SK-N-SH (cell line): ENCODE measurements around the gene HUS1. TPM values are rescaled to one million over a fixed set of nuclear protein-coding genes. Genes with fewer than 3 reads are reported as not detected.
A peak's percentile ranks its signal among the peaks of the same experiment; 100 is the strongest.

Experiments
- CTCF ChIA-PET: fragments of 300-600, 350-600 bp; formaldehyde crosslinking; extraction: SDS; loops from one replicate; lab custom pipeline; 2021; lab: Yijun Ruan, JAX
- POLR2A ChIA-PET: fragments of 350-600 bp; sonication (Branson Sonifier 250); formaldehyde crosslinking; extraction: SDS; loops from one replicate; lab custom pipeline; 2020; ENCODE audit warnings: antibody characterized with exemption, inconsistent platforms; lab: Yijun Ruan, JAX
- DNase-seq: peaks from one replicate; pipeline ENCODE4 v3.0.0; 2012
- H2AFZ ChIP-seq: fragments of 200-600 bp; sonication (generic); 2 replicates; pipeline ENCODE4 v1.8.1; 2016; ENCODE audit warnings: antibody characterized with exemption, mild to moderate bottlenecking, low read depth
- H3F3A ChIP-seq: fragments of 200-600 bp; sonication (generic); replicated peaks from 2 replicates; pipeline ENCODE3; 2016; ENCODE audit warnings: antibody characterized with exemption, mild to moderate bottlenecking; ENCODE audit not compliant: insufficient read depth
- H3K27ac ChIP-seq, 2 experiments: fragments of 200-500 bp in 1 of 2; fragments of 200-600 bp in 1 of 2; sonication (Bioruptor generic) in 1 of 2; sonication (generic), shearing (Covaris generic) in 1 of 2; 2 replicates each; pipeline versions ENCODE4 v1.5.1 to v1.6.1; 2014 to 2016; ENCODE audit warnings: low read depth in 2 of 2, inconsistent platforms in 1 of 2, low read length in 1 of 2, mild to moderate bottlenecking in 1 of 2, mixed read lengths in 1 of 2
- H3K27me3 ChIP-seq: fragments of 200-600 bp; sonication (generic), shearing (Covaris generic); 2 replicates; pipeline ENCODE4 v1.6.1; 2016; ENCODE audit warnings: mixed run types; ENCODE audit not compliant: insufficient read depth
- H3K36me3 ChIP-seq, 2 experiments: fragments of 200-500 bp in 1 of 2; fragments of 200-600 bp in 1 of 2; sonication (Bioruptor generic) in 1 of 2; sonication (generic) in 1 of 2; replicated peaks in 1 of 2; 2 replicates each; pipeline versions ENCODE3 to v1.5.1; 2014 to 2016; ENCODE audit warnings: low read length in 1 of 2, mild to moderate bottlenecking in 1 of 2; ENCODE audit not compliant: insufficient read depth in 2 of 2, control insufficient read depth in 1 of 2
- H3K4me1 ChIP-seq, 2 experiments: fragments of 200-500 bp in 1 of 2; fragments of 200-600 bp in 1 of 2; sonication (Bioruptor generic) in 1 of 2; sonication (generic), shearing (Covaris generic) in 1 of 2; 2 replicates each; pipeline versions ENCODE4 v1.5.1 to v1.6.1; 2014 to 2016; ENCODE audit warnings: low read depth in 1 of 2, low read length in 1 of 2, mixed run types in 1 of 2; ENCODE audit not compliant: insufficient read depth in 2 of 2, control insufficient read depth in 1 of 2
- H3K4me2 ChIP-seq: fragments of 200-600 bp; sonication (generic), shearing (Covaris generic); 2 replicates; pipeline ENCODE4 v1.6.1; 2017; ENCODE audit warnings: mixed run types
- H3K4me3 ChIP-seq, 2 experiments: fragments of 200-500 bp in 1 of 2; fragments of 200-600 bp in 1 of 2; sonication (Bioruptor generic) in 1 of 2; sonication (generic), shearing (Covaris generic) in 1 of 2; 2 replicates each; pipeline versions ENCODE4 v1.5.1 to v1.8.1; 2014 to 2016; ENCODE audit warnings: low read depth in 2 of 2, inconsistent platforms in 1 of 2, low read length in 1 of 2, mild to moderate bottlenecking in 1 of 2, mixed read lengths in 1 of 2, moderate library complexity in 1 of 2
- H3K79me2 ChIP-seq: fragments of 200-600 bp; sonication (generic); 2 replicates; pipeline ENCODE4 v1.8.1; 2017; ENCODE audit warnings: mild to moderate bottlenecking; ENCODE audit not compliant: insufficient read depth
- H3K9ac ChIP-seq: fragments of 200-600 bp; sonication (generic); 2 replicates; pipeline ENCODE4 v1.6.1; 2017; ENCODE audit warnings: mixed run types
- H3K9me2 ChIP-seq: fragments of 200-600 bp; sonication (generic); 2 replicates; pipeline ENCODE4 v1.6.1; 2017; ENCODE audit warnings: mixed run types
- H3K9me3 ChIP-seq: fragments of 200-600 bp; sonication (generic); 2 replicates; pipeline ENCODE4 v1.6.1; 2017; ENCODE audit warnings: mixed run types, mild to moderate bottlenecking, moderate library complexity
- H4K20me1 ChIP-seq: fragments of 200-600 bp; sonication (generic); 2 replicates; pipeline ENCODE4 v1.6.1; 2017; ENCODE audit warnings: mild to moderate bottlenecking, mixed run types; ENCODE audit not compliant: insufficient read depth
- CTCF ChIP-seq: fragments of 200-600 bp; sonication (generic); IDR thresholded peaks from 2 replicates; pipeline ENCODE4 v1.6.1; 2017; ENCODE audit warnings: antibody characterized with exemption, mild to moderate bottlenecking, moderate library complexity
- FOSL2 ChIP-seq: IDR thresholded peaks from 2 replicates; pipeline ENCODE4 v1.4.0; 2012; ENCODE audit warnings: low read depth, mild to moderate bottlenecking, moderate library complexity, borderline replicate concordance
- FOXJ3 ChIP-seq: sonication (generic); formaldehyde crosslinking; IDR thresholded peaks from 2 replicates; pipeline ENCODE4 v1.5.1; 2020; ENCODE audit warnings: mild to moderate bottlenecking, missing genetic modification reagents
- GATA2 ChIP-seq: sonication (generic); formaldehyde crosslinking; IDR thresholded peaks from 2 replicates; pipeline ENCODE4 v1.5.0; 2020; ENCODE audit warnings: mild to moderate bottlenecking, missing genetic modification reagents
- MEF2A ChIP-seq: IDR thresholded peaks from 2 replicates; pipeline ENCODE4 v1.4.0; 2012; ENCODE audit warnings: low read depth, borderline replicate concordance
- NFIC ChIP-seq: IDR thresholded peaks from 2 replicates; pipeline ENCODE4 v1.4.0; 2012; ENCODE audit warnings: borderline replicate concordance
- PBX3 ChIP-seq: IDR thresholded peaks from 2 replicates; pipeline ENCODE4; 2012
- POLR2AphosphoS5 ChIP-seq: IDR thresholded peaks from 2 replicates; pipeline ENCODE4 v1.6.1; 2012; ENCODE audit warnings: low read depth, low read length
- RAD21 ChIP-seq: IDR thresholded peaks from 2 replicates; pipeline ENCODE4 v1.6.1; 2012; ENCODE audit warnings: mild to moderate bottlenecking, low read length
- RCOR1 ChIP-seq: fragments of 150-350 bp; IDR thresholded peaks from 2 replicates; pipeline ENCODE4 v1.6.1; 2017; ENCODE audit warnings: antibody characterized with exemption, low read length
- REST ChIP-seq: IDR thresholded peaks from 2 replicates; pipeline ENCODE4 v1.6.1; 2012; ENCODE audit warnings: mild to moderate bottlenecking, low read depth, low read length, moderate library complexity
- TAF1 ChIP-seq: IDR thresholded peaks from 2 replicates; pipeline ENCODE4 v1.6.1; 2012; ENCODE audit warnings: low read depth, mild to moderate bottlenecking, low read length, moderate library complexity, borderline replicate concordance
- TEAD4 ChIP-seq: IDR thresholded peaks from 2 replicates; pipeline ENCODE4 v1.4.0; 2012; ENCODE audit warnings: mild to moderate bottlenecking, borderline replicate concordance; ENCODE audit not compliant: insufficient read depth
- USF2 ChIP-seq: fragments of 150-350 bp; IDR thresholded peaks from 2 replicates; pipeline ENCODE4 v1.6.1; 2017; ENCODE audit warnings: antibody characterized with exemption, low read length, low read depth, borderline replicate concordance
- YY1 ChIP-seq: IDR thresholded peaks from 2 replicates; pipeline ENCODE4 v1.4.0; 2012; ENCODE audit warnings: low read depth, mild to moderate bottlenecking
- WGBS: methylation state at CpG from one replicate; pipeline ENCODE4 v1.1.6; 2017; ENCODE audit warnings: low lambda C conversion rate; 5-methylcytosine and 5-hydroxymethylcytosine counted together
- polyA plus RNA-seq, 3 experiments: library from polyadenylated mRNA; depleted of rRNA; stranded (reverse); fragments of >200 nt; gene quantifications; 2 replicates each; pipeline ENCODE4 v1.2.3, GENCODE V29; 2012
- TF ChIP-seq, protein P1 (sequence below): IDR thresholded peaks from 2 replicates; pipeline ENCODE4 v1.4.0; 2012; ENCODE audit warnings: low read depth, borderline replicate concordance

Gene HUS1
- polyA plus RNA-seq, 1 of the 3 experiments (the other 2 are of a cell fraction), result 17.8 TPM

GRCh38 chr7:47938574-47939165 lies 40.7 kb downstream of the HUS1 start:
- DNase-seq, result no peak
- TF ChIP-seq CTCF (peak; percentile 35), FOSL2 (no peak), RAD21 (peak; percentile 29; the same call in 1 of the 2 replicates), POLR2AphosphoS5 (no peak)
- Histone ChIP-seq H3K79me2 (no peaks in the 10 kb centered on the region), H2AFZ (no peak overlapping the region), H3K9me2 (no peaks in the 10 kb centered on the region), H4K20me1 (no peaks in the 10 kb centered on the region), H3F3A (peaks cover 17% of the 10 kb centered on the region), H3K4me2 (no peak overlapping the region), H3K4me1 (peaks cover 24 to 33% of the 10 kb centered on the region in 2 experiments), H3K36me3 (no peaks in the 10 kb centered on the region), H3K4me3 (no peak overlapping the region), H3K27ac (no peak overlapping the region), H3K9ac (no peak overlapping the region), H3K9me3 (no peaks in the 10 kb centered on the region), H3K27me3 (no peaks in the 10 kb centered on the region)
- POLR2A ChIA-PET, result no interaction called here
- CTCF ChIA-PET, result interaction anchor here (0.7 to 6.5 kb wide), 9 partner anchors 9 to 673 kb away, joined by 3 to 39 read pairs (median 3); no protein-coding TSS in a partner anchor
- WGBS, result 92% methylated on average over 6 of the region's 6 CpGs

GRCh38 chr7:47937711-47938573 lies 41.5 kb downstream of the HUS1 start:
- no peaks in the 10 kb centered on the region for H4K20me1 ChIP-seq
- no peak for DNase-seq
- no peaks in the 10 kb centered on the region for H3K36me3 ChIP-seq
- ChIA-PET POLR2A (no interaction called here), CTCF (interaction anchor here (0.9 to 6.5 kb wide), 8 partner anchors 7 to 672 kb away, joined by 3 to 39 read pairs (median 7); no protein-coding TSS in a partner anchor)
- no peak overlapping the region for H3K27ac ChIP-seq
- peaks cover 17% of the 10 kb centered on the region for H3F3A ChIP-seq
- no peak overlapping the region for H3K4me2 ChIP-seq
- H3K79me2 ChIP-seq, result no peaks in the 10 kb centered on the region
- H3K4me1 ChIP-seq, result peaks cover 18 to 27% of the 10 kb centered on the region in 2 experiments
- no peak overlapping the region for H2AFZ ChIP-seq
- WGBS, result 94% methylated on average over 11 of the region's 11 CpGs
- H3K9ac ChIP-seq, result no peak overlapping the region
- no peak overlapping the region for H3K4me3 ChIP-seq
- no peaks in the 10 kb centered on the region for H3K9me3 ChIP-seq
- no peaks in the 10 kb centered on the region for H3K9me2 ChIP-seq
- H3K27me3 ChIP-seq, result no peaks in the 10 kb centered on the region
- TF ChIP-seq TAF1 (no peak), USF2 (no peak), FOXJ3 (no peak), MEF2A (no peak), PBX3 (no peak), REST (no peak), TEAD4 (no peak), GATA2 (CRISPR knock-in tag) (no peak), NFIC (no peak), RCOR1 (no peak), YY1 (no peak)
- TF ChIP-seq, protein P1, sequence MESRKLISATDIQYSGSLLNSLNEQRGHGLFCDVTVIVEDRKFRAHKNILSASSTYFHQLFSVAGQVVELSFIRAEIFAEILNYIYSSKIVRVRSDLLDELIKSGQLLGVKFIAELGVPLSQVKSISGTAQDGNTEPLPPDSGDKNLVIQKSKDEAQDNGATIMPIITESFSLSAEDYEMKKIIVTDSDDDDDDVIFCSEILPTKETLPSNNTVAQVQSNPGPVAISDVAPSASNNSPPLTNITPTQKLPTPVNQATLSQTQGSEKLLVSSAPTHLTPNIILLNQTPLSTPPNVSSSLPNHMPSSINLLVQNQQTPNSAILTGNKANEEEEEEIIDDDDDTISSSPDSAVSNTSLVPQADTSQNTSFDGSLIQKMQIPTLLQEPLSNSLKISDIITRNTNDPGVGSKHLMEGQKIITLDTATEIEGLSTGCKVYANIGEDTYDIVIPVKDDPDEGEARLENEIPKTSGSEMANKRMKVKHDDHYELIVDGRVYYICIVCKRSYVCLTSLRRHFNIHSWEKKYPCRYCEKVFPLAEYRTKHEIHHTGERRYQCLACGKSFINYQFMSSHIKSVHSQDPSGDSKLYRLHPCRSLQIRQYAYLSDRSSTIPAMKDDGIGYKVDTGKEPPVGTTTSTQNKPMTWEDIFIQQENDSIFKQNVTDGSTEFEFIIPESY, result no peak
